Uterus (tissue), 4 donors: ENCODE data around the gene FERMT3. TPM values are rescaled to one million over a fixed set of nuclear protein-coding genes. Genes with fewer than 3 reads are reported as not detected.

Experiments
- DNase-seq, 2 donors: peaks; one replicate each; pipeline ENCODE4 v3.0.0-alpha.2; 2019 to 2020
- H3K27ac ChIP-seq, 2 donors: fragments of 200-600 bp; sonication (generic); 1 replicate in 1 of 2; 2 replicates in 1 of 2; pipeline ENCODE4 v1.5.1; 2016 to 2018
- H3K27me3 ChIP-seq, 2 donors: fragments of 200-600 bp; sonication (generic); one replicate each; pipeline ENCODE4 v1.5.1; 2018 to 2019; ENCODE audit warnings: control low read depth in 1 of 2
- H3K36me3 ChIP-seq, 2 donors: fragments of 200-600 bp; sonication (generic); one replicate each; pipeline ENCODE4 v1.5.1; 2019; ENCODE audit warnings: control low read depth in 1 of 2
- H3K4me1 ChIP-seq, 2 donors: fragments of 200-600 bp; sonication (generic); one replicate each; pipeline ENCODE4 v1.5.1; 2018 to 2019; ENCODE audit warnings: control low read depth in 1 of 2
- H3K4me3 ChIP-seq, 2 donors: fragments of 200-600 bp; sonication (generic); 1 replicate in 1 of 2; 2 replicates in 1 of 2; pipeline ENCODE4 v1.5.1; 2018 to 2019; ENCODE audit warnings: mild to moderate bottlenecking in 1 of 2
- H3K9me3 ChIP-seq, 2 donors: fragments of 200-600 bp; sonication (generic); one replicate each; pipeline ENCODE4 v1.5.1; 2019; ENCODE audit warnings: control low read depth in 1 of 2
- CTCF ChIP-seq, 4 experiments: fragments of 200-600 bp in 2 of 4; fragments of 450-650 bp in 2 of 4; sonication (generic) in 2 of 4; IDR thresholded peaks; one replicate each; pipeline ENCODE4 v1.5.1; 2016 to 2019; ENCODE audit warnings: antibody characterized with exemption in 4 of 4, mild to moderate bottlenecking in 2 of 4, moderate library complexity in 1 of 4
- POLR2A ChIP-seq, 2 donors: fragments of 450-650 bp; IDR thresholded peaks; one replicate each; pipeline ENCODE4 v1.6.1; 2016; ENCODE audit warnings: antibody characterized with exemption in 2 of 2, mild to moderate bottlenecking in 1 of 2, moderate library complexity in 1 of 2
- intact Hi-C: fragments of 100-400 bp; cut with DNase I; formaldehyde crosslinking; loops from one replicate; pipeline ENCODE4 v1.15.1; 2023; ENCODE audit warnings: low total_unique reads
- total RNA-seq, 4 donors: library from RNA; depleted of rRNA in 3 of 4; stranded (reverse); fragments of >200 nt in 3 of 4; gene quantifications; one replicate each; pipeline versions ENCODE4 v1.1.0 to v1.2.4, GENCODE V29; 2014 to 2023
- donor health status: DM: yes; HTN: yes; CAD: no.

FERMT3 gene
- total RNA-seq, 4 donors from 2014 or later = 3.1 to 50.3 (median 9.3) TPM

GRCh38 chr11:64239662-64240434 is 33.3 kb downstream of the FERMT3 start:
- TF ChIP-seq CTCF (IDR thresholded peaks at IDR 0.05) (no peak), POLR2A (IDR thresholded peaks at IDR 0.05) (no peak)
- peaks cover 0 to 10% of the 10 kb centered on the region in 2 donors for H3K4me1 ChIP-seq
- H3K4me3 ChIP-seq = peak overlapping the region; percentile 61 to 87
- no peak for DNase-seq
- H3K27me3 ChIP-seq = no peaks in the 10 kb centered on the region
- intact Hi-C loops = no loop called here
- H3K27ac ChIP-seq = peak overlapping the region; percentile 95 to 99
- no peaks in the 10 kb centered on the region for H3K36me3 ChIP-seq
- no peaks in the 10 kb centered on the region for H3K9me3 ChIP-seq

GRCh38 chr11:64240435-64241240 is 34.1 kb downstream of the FERMT3 start, which contains the start of gene FKBP2:
FKBP2 (plus strand) TSS chr11:64241095; CDS start chr11:64242388, 1,293 bp downstream.
- peak within 1 kb of the TSS; percentile 95 to 99 for H3K27ac ChIP-seq
- no peaks in the 10 kb centered on the region for H3K27me3 ChIP-seq
- peak; percentile 84 to 86 for TF ChIP-seq POLR2A (IDR thresholded peaks at IDR 0.05)
- peak in 2 of 4 experiments; percentile 18 to 19 for TF ChIP-seq CTCF (IDR thresholded peaks at IDR 0.05)
- H3K4me1 ChIP-seq = peaks cover 0 to 10% of the 10 kb centered on the region in 2 donors
- peak within 1 kb of the TSS; percentile 61 to 87 for H3K4me3 ChIP-seq
- H3K36me3 ChIP-seq = no peaks in the 10 kb centered on the region
- intact Hi-C loops = no loop called here
- no peaks in the 10 kb centered on the region for H3K9me3 ChIP-seq
- peak; percentile 95 to 99 for DNase-seq

DNA sequence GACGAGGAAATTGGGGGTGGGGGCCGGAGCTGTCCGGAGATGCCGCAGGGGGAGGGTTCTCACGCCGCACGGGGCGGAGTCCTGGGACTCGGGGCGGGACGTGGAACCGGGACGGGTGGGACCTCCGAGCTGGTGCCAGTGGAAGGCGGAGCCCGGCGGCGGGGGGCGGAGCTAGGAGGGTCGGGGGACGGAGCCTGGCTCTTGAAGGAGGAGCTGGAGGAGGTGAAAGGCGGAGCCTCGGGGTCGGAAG is 34.6 kb downstream of the FERMT3 start:
- H3K4me3 ChIP-seq = peak overlapping the region; percentile 61 to 87
- peak in 1 of 2 donors; percentile 100 for DNase-seq
- no peaks in the 10 kb centered on the region for H3K27me3 ChIP-seq
- peaks cover 0 to 10% of the 10 kb centered on the region in 2 donors for H3K4me1 ChIP-seq
- no peaks in the 10 kb centered on the region for H3K36me3 ChIP-seq
- H3K9me3 ChIP-seq = no peaks in the 10 kb centered on the region
- TF ChIP-seq POLR2A (IDR thresholded peaks at IDR 0.05) = no peak
- no peak for TF ChIP-seq CTCF (IDR thresholded peaks at IDR 0.05)
- intact Hi-C loops = no loop called here
- peak overlapping the region; percentile 95 to 99 for H3K27ac ChIP-seq

DNA sequence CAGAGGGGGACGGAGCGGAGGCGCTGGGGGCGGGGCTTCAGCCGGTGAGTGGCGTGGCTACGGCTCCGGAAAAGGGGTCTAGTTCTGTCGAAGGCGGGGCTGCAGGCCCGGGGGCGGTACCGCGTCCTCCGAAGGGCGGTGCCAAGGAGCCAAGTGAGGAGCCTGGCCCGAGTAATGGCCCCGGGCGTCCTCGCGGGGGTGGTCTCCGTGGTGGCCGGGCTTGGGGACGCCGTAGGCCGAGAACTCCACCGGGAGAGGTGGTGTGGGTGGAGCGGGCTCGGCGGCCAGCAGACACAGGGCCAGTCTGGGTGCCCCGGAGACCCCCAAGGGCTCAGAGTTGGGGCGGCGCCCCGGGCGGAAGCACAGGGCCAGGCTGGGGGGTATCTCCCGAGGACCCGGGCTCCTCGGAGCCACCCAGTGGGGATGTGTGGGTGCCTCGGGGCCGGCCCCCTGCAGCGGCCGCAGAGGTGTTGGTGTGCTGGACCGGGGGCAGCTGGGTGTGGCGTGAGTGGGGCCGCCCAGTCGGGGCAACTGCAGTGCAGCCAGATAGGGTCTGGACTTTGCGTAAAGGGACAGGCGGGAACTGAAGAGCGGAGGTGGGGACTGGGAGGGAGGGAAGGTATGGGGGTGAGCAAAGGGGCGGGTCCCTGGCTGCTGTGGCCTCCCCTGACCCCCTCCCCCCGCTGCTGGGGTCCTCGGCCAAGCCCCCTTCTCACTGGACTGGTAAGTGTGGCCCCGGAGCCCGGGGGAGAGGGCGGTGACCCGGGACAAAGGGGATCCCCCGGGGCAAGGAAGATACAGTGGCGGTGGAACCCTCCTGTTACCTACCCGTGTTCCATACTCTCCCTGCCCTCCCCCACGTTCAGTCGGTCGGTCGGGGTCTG is 35.2 kb downstream of the FERMT3 start:
- intact Hi-C loops = no loop called here
- Histone ChIP-seq H3K4me1 (peaks cover 0 to 10% of the 10 kb centered on the region in 2 donors), H3K36me3 (no peaks in the 10 kb centered on the region), H3K4me3 (peak overlapping the region; percentile 61 to 87), H3K9me3 (no peaks in the 10 kb centered on the region), H3K27ac (peak overlapping the region; percentile 95 to 99), H3K27me3 (no peaks in the 10 kb centered on the region)
- DNase-seq = peak; percentile 67 to 100
- peak in 2 of 4 experiments; percentile 16 to 22 for TF ChIP-seq CTCF (IDR thresholded peaks at IDR 0.05)
- peak; percentile 53 to 71 for TF ChIP-seq POLR2A (IDR thresholded peaks at IDR 0.05)
